Endodermal cell (in vitro differentiated cells): ENCODE results near the gene FAM89B. TPM values are rescaled to one million over a fixed set of nuclear protein-coding genes. Genes with fewer than 3 reads are reported as not detected.
"Not testable (repeated sequence)": the region's sequence is repeated elsewhere in the genome, so short reads cannot be mapped to it uniquely, and the experiment has no call there.

Experiments
- DNase-seq: peaks from one replicate; pipeline ENCODE4 v3.0.0-alpha.2; 2017
- H3K27ac ChIP-seq: 2 replicates; pipeline ENCODE4 v1.5.1; 2013; ENCODE audit warnings: mild to moderate bottlenecking, low read depth, low read length, moderate library complexity
- H3K27me3 ChIP-seq: 2 replicates; pipeline ENCODE4 v1.6.1; 2013; ENCODE audit warnings: mild to moderate bottlenecking, low read length, moderate library complexity; ENCODE audit not compliant: insufficient read depth, control insufficient read depth, poor library complexity, severe bottlenecking
- H3K36me3 ChIP-seq: 2 replicates; pipeline ENCODE4 v1.7.0; 2013; ENCODE audit warnings: mild to moderate bottlenecking, low read length, moderate library complexity; ENCODE audit not compliant: control insufficient read depth, insufficient read depth
- H3K4me1 ChIP-seq: one replicate; pipeline ENCODE4 v1.7.0; 2013; ENCODE audit warnings: low read length; ENCODE audit not compliant: control insufficient read depth, insufficient read depth
- H3K4me3 ChIP-seq: 2 replicates; pipeline ENCODE4 v1.5.1; 2013; ENCODE audit warnings: mild to moderate bottlenecking, low read length, moderate library complexity
- H3K9ac ChIP-seq: 2 replicates; pipeline ENCODE4 v1.6.1; 2013; ENCODE audit warnings: mild to moderate bottlenecking, low read length, moderate library complexity; ENCODE audit not compliant: poor library complexity, severe bottlenecking; ENCODE audit errors: extremely low read depth
- H3K9me3 ChIP-seq: 2 replicates; pipeline ENCODE4 v1.6.1; 2013; ENCODE audit warnings: mild to moderate bottlenecking, low read length, moderate library complexity; ENCODE audit not compliant: control insufficient read depth
- H3K27ac Mint-ChIP-seq: 2 replicates; pipeline ENCODE4 v1.8.0; 2020; ENCODE audit warnings: mixed read lengths
- H3K27me3 Mint-ChIP-seq: 2 replicates; pipeline ENCODE4 v1.8.0; 2021; ENCODE audit warnings: mild to moderate bottlenecking, mixed read lengths; ENCODE audit not compliant: insufficient read depth
- H3K36me3 Mint-ChIP-seq: 2 replicates; pipeline ENCODE4 v1.8.0; 2020; ENCODE audit warnings: low read depth, mixed read lengths
- H3K4me1 Mint-ChIP-seq: 2 replicates; pipeline ENCODE4 v1.8.0; 2020; ENCODE audit warnings: mixed read lengths
- H3K4me3 Mint-ChIP-seq: 2 replicates; pipeline ENCODE4 v1.8.0; 2020; ENCODE audit warnings: mild to moderate bottlenecking, moderate library complexity, mixed read lengths
- H3K9me3 Mint-ChIP-seq: 2 replicates; pipeline ENCODE4 v1.8.0; 2020; ENCODE audit warnings: mild to moderate bottlenecking, mixed read lengths
- WGBS, 2 experiments: methylation state at CpG; one replicate each; pipeline versions ENCODE4 v1.1.5 to v1.1.7; 2013; ENCODE audit warnings: missing lambda C conversion rate in 2 of 2, mixed read lengths in 1 of 2; ENCODE audit not compliant: insufficient coverage in 1 of 2, insufficient read length in 1 of 2; 5-methylcytosine and 5-hydroxymethylcytosine counted together
- total RNA-seq, 2 donors: library from RNA; stranded (reverse); fragmentation: NEBNext Ultra II Directional in 1 of 2; extraction: Animal tissue kit (Norgen Biotek cat#: 25700) in 1 of 2; gene quantifications; 2 replicates in 1 of 2; 3 replicates in 1 of 2; pipeline ENCODE4 v1.2.1, GENCODE V29; 2021
- TF ChIP-seq, protein P1 (sequence below): fragments of 200-600 bp; sonication (generic); conservative IDR thresholded peaks from 2 replicates; pipeline ENCODE4 v1.5.0; 2021; ENCODE audit warnings: antibody characterized with exemption, mild to moderate bottlenecking

Gene FAM89B
- total RNA-seq, 2 donors from 2014 or later: 23.3 to 24.9 TPM

DNA sequence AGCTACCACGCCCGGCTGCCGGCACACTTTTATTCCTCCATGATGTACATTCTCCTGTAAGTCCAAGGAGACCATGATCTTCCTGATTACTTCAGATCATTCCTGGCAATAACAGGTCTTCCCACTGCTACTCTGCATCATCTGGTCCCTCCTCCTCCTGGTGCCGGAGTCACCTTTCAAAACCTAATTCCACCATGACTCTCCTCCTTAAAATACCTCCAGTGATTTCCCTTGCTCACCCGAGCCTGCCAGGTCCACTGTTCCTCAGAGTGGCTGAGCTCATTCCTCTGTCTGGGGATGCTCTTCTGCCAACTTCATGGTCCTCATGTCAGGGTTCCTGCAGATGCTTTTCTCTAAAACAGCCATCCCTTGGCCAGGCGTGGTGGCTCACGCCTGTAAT, 10.3 kb upstream of the FAM89B start:
- Histone ChIP-seq H3K4me1 (peaks cover 14% of the 10 kb centered on the region), H3K27ac (no peak overlapping the region), H3K27me3 (no peaks in the 10 kb centered on the region), H3K4me3 (no peak overlapping the region), H3K9me3 (no peaks in the 10 kb centered on the region), H3K36me3 (no peaks in the 10 kb centered on the region), H3K9ac (no peak overlapping the region)
- Mint-ChIP-seq H3K9me3 (no peaks in the 10 kb centered on the region), H3K27ac (no peak overlapping the region), H3K27me3 (peaks cover 29% of the 10 kb centered on the region), H3K4me3 (no peak overlapping the region), H3K4me1 (peaks cover 16% of the 10 kb centered on the region), H3K36me3 (no peaks in the 10 kb centered on the region)
- TF ChIP-seq, protein P1, sequence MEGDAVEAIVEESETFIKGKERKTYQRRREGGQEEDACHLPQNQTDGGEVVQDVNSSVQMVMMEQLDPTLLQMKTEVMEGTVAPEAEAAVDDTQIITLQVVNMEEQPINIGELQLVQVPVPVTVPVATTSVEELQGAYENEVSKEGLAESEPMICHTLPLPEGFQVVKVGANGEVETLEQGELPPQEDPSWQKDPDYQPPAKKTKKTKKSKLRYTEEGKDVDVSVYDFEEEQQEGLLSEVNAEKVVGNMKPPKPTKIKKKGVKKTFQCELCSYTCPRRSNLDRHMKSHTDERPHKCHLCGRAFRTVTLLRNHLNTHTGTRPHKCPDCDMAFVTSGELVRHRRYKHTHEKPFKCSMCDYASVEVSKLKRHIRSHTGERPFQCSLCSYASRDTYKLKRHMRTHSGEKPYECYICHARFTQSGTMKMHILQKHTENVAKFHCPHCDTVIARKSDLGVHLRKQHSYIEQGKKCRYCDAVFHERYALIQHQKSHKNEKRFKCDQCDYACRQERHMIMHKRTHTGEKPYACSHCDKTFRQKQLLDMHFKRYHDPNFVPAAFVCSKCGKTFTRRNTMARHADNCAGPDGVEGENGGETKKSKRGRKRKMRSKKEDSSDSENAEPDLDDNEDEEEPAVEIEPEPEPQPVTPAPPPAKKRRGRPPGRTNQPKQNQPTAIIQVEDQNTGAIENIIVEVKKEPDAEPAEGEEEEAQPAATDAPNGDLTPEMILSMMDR: no peak
- 91 to 93% methylated on average over 7 of the region's 7 CpGs for WGBS, 2 experiments
- DNase-seq: no peak

DNA sequence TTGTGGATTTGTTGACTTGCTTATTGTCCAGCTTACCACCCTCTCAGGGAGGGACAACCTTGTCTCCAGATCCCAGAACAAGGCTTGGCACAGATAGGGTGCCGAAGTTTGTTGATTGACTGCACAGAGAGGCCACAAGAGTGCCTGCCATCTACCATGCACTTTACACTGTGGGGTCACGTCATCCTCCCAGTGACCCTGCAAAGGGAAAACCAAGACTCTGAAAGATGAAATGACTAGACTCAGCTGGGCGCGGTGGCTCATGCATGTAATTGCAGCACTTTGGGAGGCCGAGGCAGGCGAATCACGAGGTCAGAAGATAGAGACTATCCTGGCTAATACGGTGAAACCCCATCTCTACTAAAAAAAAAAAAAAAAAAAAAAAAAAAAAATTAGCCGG, 9.6 kb upstream of the FAM89B start:
- Histone ChIP-seq H3K4me1 (peaks cover 14% of the 10 kb centered on the region), H3K36me3 (no peaks in the 10 kb centered on the region), H3K4me3 (no peak overlapping the region), H3K9me3 (no peaks in the 10 kb centered on the region), H3K27me3 (no peaks in the 10 kb centered on the region), H3K9ac (no peak overlapping the region), H3K27ac (no peak overlapping the region)
- TF ChIP-seq, protein P1: no peak
- H3K4me3 Mint-ChIP-seq: no peak overlapping the region
- peaks cover 11% of the 10 kb centered on the region for H3K4me1 Mint-ChIP-seq
- no peak overlapping the region for H3K27ac Mint-ChIP-seq
- H3K9me3 Mint-ChIP-seq: no peaks in the 10 kb centered on the region
- H3K36me3 Mint-ChIP-seq: no peaks in the 10 kb centered on the region
- WGBS, 2 experiments: 92% methylated on average over 2 to 7 of the region's 9 CpGs
- H3K27me3 Mint-ChIP-seq: peaks cover 24% of the 10 kb centered on the region
- no peak for DNase-seq

DNA sequence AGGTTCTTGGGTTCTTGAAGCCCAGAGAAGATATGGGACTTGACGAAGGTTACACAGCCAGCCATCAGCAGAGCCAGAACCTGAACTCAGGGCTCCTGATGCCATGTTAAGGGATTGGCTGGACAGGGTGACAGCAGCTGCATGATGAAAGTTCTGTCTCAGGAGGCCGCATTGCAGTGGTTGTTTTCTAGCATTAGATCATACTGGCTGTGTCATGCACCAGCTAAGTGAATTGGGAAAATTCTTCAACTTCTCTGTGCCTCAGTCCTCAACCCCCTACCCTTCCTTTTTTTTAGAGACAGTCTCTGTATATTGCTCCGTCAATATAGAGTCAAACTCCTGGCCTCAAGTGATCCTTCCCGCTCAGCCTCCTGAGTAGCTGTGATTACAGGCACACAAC, 8.7 kb upstream of the FAM89B start:
- Mint-ChIP-seq H3K27me3 (peaks cover 24% of the 10 kb centered on the region), H3K4me3 (no peak overlapping the region), H3K27ac (no peak overlapping the region), H3K36me3 (peaks cover 5% of the 10 kb centered on the region), H3K4me1 (peaks cover 11% of the 10 kb centered on the region), H3K9me3 (no peaks in the 10 kb centered on the region)
- 92% methylated on average over 4 of the region's 4 CpGs for whole genome bisulfite sequencing, 2 experiments
- Histone ChIP-seq H3K27me3 (no peaks in the 10 kb centered on the region), H3K4me3 (no peak overlapping the region), H3K9ac (no peak overlapping the region), H3K27ac (no peak overlapping the region), H3K9me3 (no peaks in the 10 kb centered on the region), H3K4me1 (peaks cover 13% of the 10 kb centered on the region), H3K36me3 (no peaks in the 10 kb centered on the region)
- DNase-seq: no peak
- TF ChIP-seq, protein P1: no peak

DNA sequence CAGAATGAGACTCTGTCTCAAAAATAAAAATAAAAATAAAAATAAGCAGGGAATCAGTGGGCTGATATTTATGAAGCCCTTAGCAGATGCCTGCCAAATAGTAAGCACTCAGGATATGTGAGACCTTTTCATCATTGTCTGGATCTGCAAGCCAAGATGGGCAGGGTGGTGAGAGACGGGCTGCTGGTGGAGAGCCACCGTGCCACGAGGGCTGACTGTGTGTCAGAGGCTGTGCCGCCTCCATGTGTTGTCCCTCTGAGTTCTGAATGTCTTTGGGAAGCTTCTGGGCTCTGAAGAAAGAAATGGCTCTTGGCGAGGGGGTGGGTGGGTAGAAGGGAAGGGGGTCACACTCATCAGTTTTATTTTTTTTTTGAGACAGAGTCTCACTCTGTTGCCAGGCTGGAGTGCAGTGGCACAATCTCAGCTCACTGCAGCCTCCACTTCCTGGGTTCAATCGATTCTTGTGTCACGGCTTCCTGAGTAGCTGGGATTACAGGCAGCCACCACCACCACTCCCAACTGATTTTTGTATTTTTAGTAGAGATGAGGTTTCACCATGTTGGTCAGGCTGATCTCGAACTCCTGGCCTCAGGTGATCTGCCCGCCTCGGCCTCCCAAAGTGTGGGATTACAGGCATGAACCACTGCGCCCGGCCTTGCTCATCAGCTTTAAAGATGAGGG, 7.3 kb upstream of the FAM89B start:
- not testable (repeated sequence) for H3K36me3 ChIP-seq, H3K4me3 ChIP-seq, H3K9ac ChIP-seq, H3K27me3 ChIP-seq, H3K27ac ChIP-seq, H3K36me3 Mint-ChIP-seq, H3K4me1 ChIP-seq, H3K4me3 Mint-ChIP-seq, H3K9me3 ChIP-seq, DNase-seq, H3K9me3 Mint-ChIP-seq, H3K27ac Mint-ChIP-seq
- peaks cover 19% of the 10 kb centered on the region for H3K4me1 Mint-ChIP-seq
- 95 to 96% methylated on average over 4 to 12 of the region's 12 CpGs for WGBS, 2 experiments
- peaks cover 18% of the 10 kb centered on the region for H3K27me3 Mint-ChIP-seq
